ENCODE data around the gene PXYLP1.

DNA sequence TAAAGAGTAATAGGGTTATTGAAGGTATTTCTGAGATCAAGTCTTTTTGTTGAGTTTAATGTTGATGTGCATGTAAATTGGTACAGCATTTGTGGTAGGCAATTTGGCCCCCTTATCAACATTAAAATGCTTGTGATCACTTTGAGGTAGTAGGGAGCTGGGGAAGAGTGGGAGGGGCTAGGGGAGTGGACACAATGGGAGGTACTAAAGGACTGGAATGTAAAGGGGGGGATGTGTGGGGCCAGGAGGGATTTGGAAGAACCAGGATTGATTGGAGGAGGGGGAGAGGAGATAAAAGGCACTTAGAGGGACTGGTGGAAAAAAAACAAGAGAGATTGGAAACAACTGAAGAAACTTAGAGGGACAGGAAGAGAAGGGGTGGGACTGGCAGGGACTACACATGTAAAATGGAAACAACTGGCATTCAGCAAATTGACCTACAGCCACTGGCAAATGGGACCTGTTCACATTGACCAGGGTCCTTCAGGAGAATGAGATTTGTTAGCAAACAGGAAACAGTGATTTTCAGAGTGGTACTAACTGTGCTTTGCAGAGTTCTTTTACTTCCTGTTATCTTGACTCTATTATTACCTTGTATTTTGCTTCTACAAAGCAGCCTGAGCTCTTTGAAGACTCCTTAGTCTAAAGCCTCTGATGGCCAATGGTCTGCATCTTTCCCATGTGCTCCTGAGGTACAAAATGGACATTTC, 88.9 kb downstream of the PXYLP1 start:
- TF ChIP-seq, protein P1, sequence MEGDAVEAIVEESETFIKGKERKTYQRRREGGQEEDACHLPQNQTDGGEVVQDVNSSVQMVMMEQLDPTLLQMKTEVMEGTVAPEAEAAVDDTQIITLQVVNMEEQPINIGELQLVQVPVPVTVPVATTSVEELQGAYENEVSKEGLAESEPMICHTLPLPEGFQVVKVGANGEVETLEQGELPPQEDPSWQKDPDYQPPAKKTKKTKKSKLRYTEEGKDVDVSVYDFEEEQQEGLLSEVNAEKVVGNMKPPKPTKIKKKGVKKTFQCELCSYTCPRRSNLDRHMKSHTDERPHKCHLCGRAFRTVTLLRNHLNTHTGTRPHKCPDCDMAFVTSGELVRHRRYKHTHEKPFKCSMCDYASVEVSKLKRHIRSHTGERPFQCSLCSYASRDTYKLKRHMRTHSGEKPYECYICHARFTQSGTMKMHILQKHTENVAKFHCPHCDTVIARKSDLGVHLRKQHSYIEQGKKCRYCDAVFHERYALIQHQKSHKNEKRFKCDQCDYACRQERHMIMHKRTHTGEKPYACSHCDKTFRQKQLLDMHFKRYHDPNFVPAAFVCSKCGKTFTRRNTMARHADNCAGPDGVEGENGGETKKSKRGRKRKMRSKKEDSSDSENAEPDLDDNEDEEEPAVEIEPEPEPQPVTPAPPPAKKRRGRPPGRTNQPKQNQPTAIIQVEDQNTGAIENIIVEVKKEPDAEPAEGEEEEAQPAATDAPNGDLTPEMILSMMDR (IDR thresholded peaks at IDR 0.05): no peak
- no peak for TF ChIP-seq EZH2 (IDR thresholded peaks at IDR 0.05; ENCODE audit: borderline replicate concordance, insufficient read depth, low read depth, low read length, poor library complexity, severe bottlenecking)

Measured in B cell (primary cell).